ENCODE measurements around the gene HCCS. TPM values are rescaled to one million over a fixed set of nuclear protein-coding genes. Genes with fewer than 3 reads are reported as not detected.

HCCS gene
- total RNA-seq, result 14.2 and 25.0 TPM in 2 replicates

GRCh38 chrX:11111037-11111851, at the start of gene HCCS:
HCCS (plus strand) TSS chrX:11111332; CDS start chrX:11112061, 729 bp downstream.

Other genes starting within 250 kb of the HCCS start
- not detected in 2 replicates for gene AMELX, start 182.1 kb downstream of the HCCS start, total RNA-seq